Measurements from ENCODE around the gene SLC26A5. TPM values are rescaled to one million over a fixed set of nuclear protein-coding genes. Genes with fewer than 3 reads are reported as not detected.

SLC26A5 gene
- total and polyA plus RNA-seq, 10 donors = 0.02 to 0.88 (median 0.44) TPM; not detected in 1

DNA sequence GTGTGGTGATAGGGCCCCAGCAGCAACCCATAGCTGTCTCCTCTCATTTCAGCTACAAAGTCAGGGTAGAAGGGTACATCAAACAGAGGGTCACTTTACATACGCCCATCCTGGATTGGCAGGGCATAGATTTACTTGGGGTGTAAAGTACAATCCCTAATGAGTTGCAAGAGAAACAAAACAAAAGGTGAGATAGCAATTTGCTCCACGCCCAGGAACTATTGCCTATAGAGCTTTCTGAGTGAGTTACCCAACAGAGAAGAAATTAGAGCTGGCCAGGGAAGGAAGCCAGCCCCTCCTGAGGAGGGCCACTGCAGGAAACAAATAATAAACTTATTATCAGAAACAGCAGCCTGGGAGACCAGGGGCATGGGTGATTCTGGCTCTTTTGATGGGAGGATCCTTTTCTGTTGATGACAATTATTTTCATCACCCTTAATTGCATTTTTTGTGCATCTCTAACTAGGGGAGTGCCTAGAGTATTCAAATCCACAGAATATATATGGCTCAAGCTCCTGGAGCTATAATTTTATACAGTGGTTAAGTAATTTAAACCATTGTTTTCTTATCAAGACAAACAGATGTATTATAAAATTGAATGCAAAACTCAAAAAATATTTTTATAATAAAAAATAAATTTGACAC is 47.4 kb downstream of the SLC26A5 start:
- Histone ChIP-seq H3K27me3 (replicated peaks in 1 of 7) (no peaks in the 10 kb centered on the region), H3K27ac (no peak overlapping the region), H3K4me1 (no peaks in the 10 kb centered on the region), H3K4me3 (no peak overlapping the region), H3K36me3 (no peaks in the 10 kb centered on the region), H3K9me3 (peaks cover 0 to 4% (median 0%) of the 10 kb centered on the region in 8 donors)
- TF ChIP-seq CTCF (IDR thresholded peaks at IDR 0.05 in 8 of 11, conservative IDR thresholded peaks at IDR 0.05 in 3 of 11) = no peak
- no peak for TF ChIP-seq POLR2A (IDR thresholded peaks at IDR 0.05)
- no peak for TF ChIP-seq POLR2AphosphoS5 (IDR thresholded peaks at IDR 0.05)
- DNase-seq = no peak
- intact Hi-C loops (cut with DNase I; ENCODE audit: low total_unique reads) = no loop called here
- 35 to 62% (median 45%) methylated on average over 2 of the region's 2 CpGs for WGBS, 5 donors

GRCh38 chr7:103396471-103396870 is 49.5 kb downstream of the SLC26A5 start:
- Histone ChIP-seq H3K27ac (no peak overlapping the region), H3K4me3 (no peak overlapping the region), H3K36me3 (no peaks in the 10 kb centered on the region), H3K9me3 (peaks cover 0 to 4% (median 0%) of the 10 kb centered on the region in 8 donors), H3K27me3 (replicated peaks in 1 of 7) (no peaks in the 10 kb centered on the region), H3K4me1 (no peaks in the 10 kb centered on the region)
- WGBS, 5 donors = 49 to 71% (median 60%) methylated on average over 8 of the region's 8 CpGs
- DNase-seq = no peak
- intact Hi-C loops (cut with DNase I; ENCODE audit: low total_unique reads) = no loop called here
- TF ChIP-seq POLR2A (IDR thresholded peaks at IDR 0.05) = no peak
- no peak for TF ChIP-seq CTCF (IDR thresholded peaks at IDR 0.05 in 8 of 11, conservative IDR thresholded peaks at IDR 0.05 in 3 of 11)
- no peak for TF ChIP-seq POLR2AphosphoS5 (IDR thresholded peaks at IDR 0.05)

DNA sequence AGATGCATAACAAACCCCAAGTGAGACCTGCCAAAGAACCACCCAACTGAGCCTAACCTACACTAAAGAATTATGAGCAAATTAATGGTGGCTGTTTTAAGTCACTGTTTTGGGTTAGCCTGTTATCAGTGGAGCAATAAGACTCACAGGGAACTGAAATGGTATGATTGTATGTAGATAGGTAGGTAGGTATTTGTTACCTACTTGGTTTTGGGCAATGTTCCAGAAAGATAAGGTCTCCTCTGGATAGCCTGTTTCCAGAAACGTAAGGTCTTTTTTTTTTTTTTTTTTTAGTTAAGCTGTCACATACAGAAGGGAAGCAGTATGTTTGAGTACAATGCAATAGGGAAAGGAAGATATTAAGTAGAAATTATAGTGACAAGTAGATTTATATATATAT is 50.9 kb downstream of the SLC26A5 start:
- intact Hi-C loops (cut with DNase I; ENCODE audit: low total_unique reads) = no loop called here
- H3K4me3 ChIP-seq = no peak overlapping the region
- TF ChIP-seq CTCF (IDR thresholded peaks at IDR 0.05 in 8 of 11, conservative IDR thresholded peaks at IDR 0.05 in 3 of 11) (no peak), POLR2A (IDR thresholded peaks at IDR 0.05) (no peak), POLR2AphosphoS5 (IDR thresholded peaks at IDR 0.05) (no peak)
- H3K27me3 ChIP-seq (replicated peaks in 1 of 7) = no peaks in the 10 kb centered on the region
- H3K9me3 ChIP-seq = peaks cover 0 to 4% (median 0%) of the 10 kb centered on the region in 8 donors
- WGBS, 5 donors = 46 to 95% (median 81%) methylated on average over 1 of the region's 1 CpG
- no peak overlapping the region for H3K27ac ChIP-seq
- H3K4me1 ChIP-seq = no peaks in the 10 kb centered on the region
- H3K36me3 ChIP-seq = no peaks in the 10 kb centered on the region
- DNase-seq = no peak

DNA sequence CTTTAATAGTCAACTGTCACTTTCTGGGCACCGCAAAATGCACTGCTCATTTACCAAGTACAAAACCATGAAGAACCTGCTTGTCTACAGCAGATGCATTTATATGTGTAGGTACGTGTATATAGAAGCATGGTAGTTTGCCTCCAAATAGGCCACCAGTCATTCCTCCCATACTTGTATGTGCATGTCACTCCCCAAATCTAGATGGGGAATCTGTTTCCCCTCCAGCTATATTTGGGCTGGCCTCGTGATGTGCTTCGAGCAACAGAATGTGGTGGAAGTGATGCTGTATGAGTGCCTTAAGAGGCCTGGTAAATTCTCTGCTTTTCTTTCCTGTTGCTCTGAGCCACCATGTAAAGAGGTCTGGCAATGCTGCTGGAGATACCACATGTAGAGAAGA is 51.4 kb downstream of the SLC26A5 start:
- DNase-seq = no peak
- Histone ChIP-seq H3K27ac (no peak overlapping the region), H3K4me3 (no peak overlapping the region), H3K36me3 (no peaks in the 10 kb centered on the region), H3K27me3 (replicated peaks in 1 of 7) (no peaks in the 10 kb centered on the region), H3K4me1 (no peaks in the 10 kb centered on the region), H3K9me3 (no peaks in the 10 kb centered on the region)
- TF ChIP-seq CTCF (IDR thresholded peaks at IDR 0.05 in 8 of 11, conservative IDR thresholded peaks at IDR 0.05 in 3 of 11) = no peak
- TF ChIP-seq POLR2A (IDR thresholded peaks at IDR 0.05) = no peak
- TF ChIP-seq POLR2AphosphoS5 (IDR thresholded peaks at IDR 0.05) = no peak
- WGBS, 5 donors = 44 to 97% (median 87%) methylated on average over 2 to 4 of the region's 4 CpGs
- intact Hi-C loops (cut with DNase I; ENCODE audit: low total_unique reads) = no loop called here

Data from spleen (tissue), 11 donors.